ENCODE results near the gene TNNI2. TPM values are rescaled to one million over a fixed set of nuclear protein-coding genes. Genes with fewer than 3 reads are reported as not detected.

TNNI2 gene
- total RNA-seq, 4 donors from 2014 or later = 1.4 to 3.7 (median 2.4) TPM; not detected in 1

- ATAC-seq (ENCODE audit: low FRiP score) (no peak), DNase-seq (ENCODE audit: low spot score) (no peak)
- no peak for TF ChIP-seq CTCF (IDR thresholded peaks at IDR 0.05)
These were observed 17.2 kb upstream of the TNNI2 start for GRCh38 chr11:1821562-1821961.

GRCh38 chr11:1822648-1823375, 16.0 kb upstream of the TNNI2 start:
- ATAC-seq (ENCODE audit: low FRiP score) = no peak
- no peak for DNase-seq (ENCODE audit: low spot score)

GRCh38 chr11:1823376-1824220, 15.2 kb upstream of the TNNI2 start:
- TF ChIP-seq CTCF (IDR thresholded peaks at IDR 0.05) = no peak
- DNase-seq (ENCODE audit: low spot score) (no peak), ATAC-seq (ENCODE audit: low FRiP score) (no peak)

More at GRCh38 chr11:1822648-1823375, 16.0 kb upstream of the TNNI2 start:
- no peak for TF ChIP-seq CTCF (IDR thresholded peaks at IDR 0.05)

- TF ChIP-seq CTCF (IDR thresholded peaks at IDR 0.05) = no peak
- DNase-seq (ENCODE audit: low spot score) (no peak), ATAC-seq (ENCODE audit: low FRiP score) (no peak)
These were observed 14.4 kb upstream of the TNNI2 start for GRCh38 chr11:1824221-1825038.

- TF ChIP-seq CTCF (IDR thresholded peaks at IDR 0.05) = no peak
- ATAC-seq (ENCODE audit: low FRiP score) (no peak), DNase-seq (ENCODE audit: low spot score) (no peak)
These were observed 13.6 kb upstream of the TNNI2 start for GRCh38 chr11:1825039-1825740.

- DNase-seq (ENCODE audit: low spot score) (no peak), ATAC-seq (ENCODE audit: low FRiP score) (no peak)
- no peak for TF ChIP-seq CTCF (IDR thresholded peaks at IDR 0.05)
These were observed 12.9 kb upstream of the TNNI2 start for GRCh38 chr11:1825785-1826451.
